HepG2 (cell line): ENCODE measurements around the gene LARP1. TPM values are rescaled to one million over a fixed set of nuclear protein-coding genes. Genes with fewer than 3 reads are reported as not detected.

Source experiments
- AHR ChIP-seq: IDR thresholded peaks from 2 replicates; pipeline ENCODE4 v1.6.1; 2018; ENCODE audit warnings: missing genetic modification reagents, missing compliant biosample characterization
- ARHGAP35 ChIP-seq: sonication (generic); formaldehyde crosslinking; IDR thresholded peaks from 2 replicates; pipeline ENCODE4 v1.9.0; 2022; ENCODE audit warnings: mild to moderate bottlenecking, inconsistent platforms, moderate library complexity, missing genetic modification reagents, borderline replicate concordance
- KMT2B ChIP-seq: IDR thresholded peaks from 2 replicates; pipeline ENCODE4 v1.6.1; 2016; ENCODE audit warnings: missing genetic modification reagents, missing compliant biosample characterization
- RARA ChIP-seq: IDR thresholded peaks from 2 replicates; pipeline ENCODE4 v1.6.1; 2016; ENCODE audit warnings: missing genetic modification reagents, missing compliant biosample characterization
- RBFOX2 ChIP-seq: fragments of 200-400 bp; formaldehyde crosslinking; IDR thresholded peaks from 2 replicates; pipeline ENCODE4 v1.6.1; 2017; ENCODE audit warnings: low read depth, mild to moderate bottlenecking, low read length
- SP4 ChIP-seq: sonication (generic); formaldehyde crosslinking; IDR thresholded peaks from 2 replicates; pipeline ENCODE4 v1.8.1; 2023; ENCODE audit warnings: mild to moderate bottlenecking, missing genetic modification reagents
- ZNF138 ChIP-seq: sonication (generic); formaldehyde crosslinking; IDR thresholded peaks from 2 replicates; pipeline ENCODE4 v1.5.0; 2020; ENCODE audit warnings: mild to moderate bottlenecking, low read depth, missing genetic modification reagents
- ZNF556 ChIP-seq: sonication (generic); formaldehyde crosslinking; IDR thresholded peaks from 2 replicates; pipeline ENCODE4 v1.4.0; 2020; ENCODE audit warnings: mild to moderate bottlenecking, missing genetic modification reagents, borderline replicate concordance
- ZNF564 ChIP-seq: sonication (generic); formaldehyde crosslinking; IDR thresholded peaks from 2 replicates; pipeline ENCODE4 v1.8.1; 2023; ENCODE audit warnings: mild to moderate bottlenecking, missing genetic modification reagents
- ZNF749 ChIP-seq: sonication (generic); formaldehyde crosslinking; IDR thresholded peaks from 2 replicates; pipeline ENCODE4 v1.8.0; 2022; ENCODE audit warnings: mild to moderate bottlenecking, missing genetic modification reagents, moderate library complexity, borderline replicate concordance
- ZNF768 ChIP-seq: sonication (generic); formaldehyde crosslinking; IDR thresholded peaks from 2 replicates; pipeline ENCODE4 v1.4.0; 2020; ENCODE audit warnings: missing genetic modification reagents
- ZNF776 ChIP-seq: sonication (generic); formaldehyde crosslinking; IDR thresholded peaks from 2 replicates; pipeline ENCODE4 v1.4.0; 2020; ENCODE audit warnings: mild to moderate bottlenecking, missing genetic modification reagents
- polyA plus RNA-seq, 8 experiments: library from polyadenylated mRNA; depleted of rRNA in 3 of 8; stranded (reverse) in 7 of 8; unstranded in 1 of 8; fragments of >200 nt; fragmentation: Illumina TruSeq in 4 of 8; extraction: Trizol in 4 of 8; gene quantifications; 2 replicates each; pipeline versions ENCODE4 v1.2.1 to v1.2.3, GENCODE V29; 2011 to 2016; ENCODE audit warnings: low read depth in 4 of 8, missing spikeins in 1 of 8, mixed read lengths in 1 of 8; ENCODE audit not compliant: insufficient read depth in 1 of 8
- total RNA-seq, 5 experiments: library from RNA; depleted of rRNA; stranded (reverse); fragments of >200 nt; fragmentation: Illumina TruSeq; extraction: Trizol; gene quantifications; 2 replicates each; pipeline ENCODE4 v1.2.3, GENCODE V29; 2016; ENCODE audit warnings: low read depth in 1 of 5
- TF ChIP-seq, protein P1 (sequence below): sonication (generic); formaldehyde crosslinking; IDR thresholded peaks from 2 replicates; pipeline ENCODE4 v1.4.0; 2020; ENCODE audit warnings: missing genetic modification reagents
- TF ChIP-seq, protein P2 (sequence below): sonication (generic); formaldehyde crosslinking; IDR thresholded peaks from 2 replicates; pipeline ENCODE4 v1.9.0; 2021; ENCODE audit warnings: missing genetic modification reagents, borderline replicate concordance
- TF ChIP-seq, protein P3 (sequence below): sonication (generic); formaldehyde crosslinking; IDR thresholded peaks from 2 replicates; pipeline ENCODE4 v1.4.0; 2020; ENCODE audit warnings: missing genetic modification reagents, borderline replicate concordance

LARP1 gene
- total and polyA plus RNA-seq, 2 of the 13 experiments (the other 11 are each of a cell fraction or from before 2014, with no cell fraction given), result 45.2 to 61.4 TPM

DNA sequence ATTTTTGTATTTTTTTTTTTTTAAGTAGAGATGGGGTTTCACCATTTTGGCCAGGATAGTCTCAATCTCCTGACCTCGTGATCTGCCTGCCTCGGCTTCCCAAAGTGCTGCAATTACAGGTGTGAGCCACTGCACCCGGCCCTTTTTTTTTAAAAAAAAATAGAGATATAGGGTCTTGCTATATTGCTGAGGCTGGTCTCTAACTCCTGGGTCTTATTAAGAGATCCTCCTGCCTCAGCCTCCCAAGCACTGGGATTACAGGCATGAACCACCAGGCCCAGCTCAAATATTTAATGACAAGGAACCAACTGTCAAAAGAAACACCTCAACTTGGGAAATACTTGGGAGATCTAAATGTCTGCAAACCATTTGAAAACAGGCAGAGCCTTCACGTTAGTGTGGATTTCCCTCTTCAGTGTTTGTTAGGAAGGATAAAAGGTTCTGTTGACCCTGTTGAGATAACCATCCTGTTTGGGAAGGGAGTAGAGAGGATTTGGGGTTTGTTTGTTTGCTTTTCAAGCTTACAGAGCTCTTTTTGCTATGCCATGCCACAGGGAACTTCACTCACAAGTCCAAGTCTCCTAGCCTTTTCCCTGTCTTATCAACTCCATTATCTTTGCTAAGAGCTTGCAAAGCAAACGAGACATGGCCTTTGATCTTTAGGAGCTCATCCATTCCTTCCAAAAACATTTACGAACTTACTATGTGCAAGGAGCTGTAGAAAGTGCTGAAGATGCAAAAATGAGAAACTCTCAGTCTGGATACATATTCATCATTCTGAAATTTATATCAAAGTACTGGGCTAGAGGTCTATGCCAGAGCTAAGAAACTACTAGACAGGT is 87.7 kb downstream of the LARP1 start (continued):
- TF ChIP-seq, protein P1, sequence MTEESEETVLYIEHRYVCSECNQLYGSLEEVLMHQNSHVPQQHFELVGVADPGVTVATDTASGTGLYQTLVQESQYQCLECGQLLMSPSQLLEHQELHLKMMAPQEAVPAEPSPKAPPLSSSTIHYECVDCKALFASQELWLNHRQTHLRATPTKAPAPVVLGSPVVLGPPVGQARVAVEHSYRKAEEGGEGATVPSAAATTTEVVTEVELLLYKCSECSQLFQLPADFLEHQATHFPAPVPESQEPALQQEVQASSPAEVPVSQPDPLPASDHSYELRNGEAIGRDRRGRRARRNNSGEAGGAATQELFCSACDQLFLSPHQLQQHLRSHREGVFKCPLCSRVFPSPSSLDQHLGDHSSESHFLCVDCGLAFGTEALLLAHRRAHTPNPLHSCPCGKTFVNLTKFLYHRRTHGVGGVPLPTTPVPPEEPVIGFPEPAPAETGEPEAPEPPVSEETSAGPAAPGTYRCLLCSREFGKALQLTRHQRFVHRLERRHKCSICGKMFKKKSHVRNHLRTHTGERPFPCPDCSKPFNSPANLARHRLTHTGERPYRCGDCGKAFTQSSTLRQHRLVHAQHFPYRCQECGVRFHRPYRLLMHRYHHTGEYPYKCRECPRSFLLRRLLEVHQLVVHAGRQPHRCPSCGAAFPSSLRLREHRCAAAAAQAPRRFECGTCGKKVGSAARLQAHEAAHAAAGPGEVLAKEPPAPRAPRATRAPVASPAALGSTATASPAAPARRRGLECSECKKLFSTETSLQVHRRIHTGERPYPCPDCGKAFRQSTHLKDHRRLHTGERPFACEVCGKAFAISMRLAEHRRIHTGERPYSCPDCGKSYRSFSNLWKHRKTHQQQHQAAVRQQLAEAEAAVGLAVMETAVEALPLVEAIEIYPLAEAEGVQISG, result peak; percentile 64
- no peak for TF ChIP-seq ARHGAP35 (CRISPR knock-in tag)
- TF ChIP-seq, protein P2, sequence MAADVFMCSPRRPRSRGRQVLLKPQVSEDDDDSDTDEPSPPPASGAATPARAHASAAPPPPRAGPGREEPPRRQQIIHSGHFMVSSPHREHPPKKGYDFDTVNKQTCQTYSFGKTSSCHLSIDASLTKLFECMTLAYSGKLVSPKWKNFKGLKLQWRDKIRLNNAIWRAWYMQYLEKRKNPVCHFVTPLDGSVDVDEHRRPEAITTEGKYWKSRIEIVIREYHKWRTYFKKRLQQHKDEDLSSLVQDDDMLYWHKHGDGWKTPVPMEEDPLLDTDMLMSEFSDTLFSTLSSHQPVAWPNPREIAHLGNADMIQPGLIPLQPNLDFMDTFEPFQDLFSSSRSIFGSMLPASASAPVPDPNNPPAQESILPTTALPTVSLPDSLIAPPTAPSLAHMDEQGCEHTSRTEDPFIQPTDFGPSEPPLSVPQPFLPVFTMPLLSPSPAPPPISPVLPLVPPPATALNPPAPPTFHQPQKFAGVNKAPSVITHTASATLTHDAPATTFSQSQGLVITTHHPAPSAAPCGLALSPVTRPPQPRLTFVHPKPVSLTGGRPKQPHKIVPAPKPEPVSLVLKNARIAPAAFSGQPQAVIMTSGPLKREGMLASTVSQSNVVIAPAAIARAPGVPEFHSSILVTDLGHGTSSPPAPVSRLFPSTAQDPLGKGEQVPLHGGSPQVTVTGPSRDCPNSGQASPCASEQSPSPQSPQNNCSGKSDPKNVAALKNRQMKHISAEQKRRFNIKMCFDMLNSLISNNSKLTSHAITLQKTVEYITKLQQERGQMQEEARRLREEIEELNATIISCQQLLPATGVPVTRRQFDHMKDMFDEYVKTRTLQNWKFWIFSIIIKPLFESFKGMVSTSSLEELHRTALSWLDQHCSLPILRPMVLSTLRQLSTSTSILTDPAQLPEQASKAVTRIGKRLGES (CRISPR knock-in tag), result no peak
- TF ChIP-seq ZNF564 (CRISPR knock-in tag), result 0 out of 2 replicates have a peak, but pooled peaks have one; percentile 58
- TF ChIP-seq ZNF749 (CRISPR knock-in tag), result peak; percentile 31; the same call in 1 of the 2 replicates
- TF ChIP-seq ZNF776, result no peak
- TF ChIP-seq KMT2B (CRISPR knock-in tag), result no peak
- no peak; the same call in 1 of the 2 replicates for TF ChIP-seq AHR (CRISPR knock-in tag)
- no peak for TF ChIP-seq ZNF138
- TF ChIP-seq, protein P3, sequence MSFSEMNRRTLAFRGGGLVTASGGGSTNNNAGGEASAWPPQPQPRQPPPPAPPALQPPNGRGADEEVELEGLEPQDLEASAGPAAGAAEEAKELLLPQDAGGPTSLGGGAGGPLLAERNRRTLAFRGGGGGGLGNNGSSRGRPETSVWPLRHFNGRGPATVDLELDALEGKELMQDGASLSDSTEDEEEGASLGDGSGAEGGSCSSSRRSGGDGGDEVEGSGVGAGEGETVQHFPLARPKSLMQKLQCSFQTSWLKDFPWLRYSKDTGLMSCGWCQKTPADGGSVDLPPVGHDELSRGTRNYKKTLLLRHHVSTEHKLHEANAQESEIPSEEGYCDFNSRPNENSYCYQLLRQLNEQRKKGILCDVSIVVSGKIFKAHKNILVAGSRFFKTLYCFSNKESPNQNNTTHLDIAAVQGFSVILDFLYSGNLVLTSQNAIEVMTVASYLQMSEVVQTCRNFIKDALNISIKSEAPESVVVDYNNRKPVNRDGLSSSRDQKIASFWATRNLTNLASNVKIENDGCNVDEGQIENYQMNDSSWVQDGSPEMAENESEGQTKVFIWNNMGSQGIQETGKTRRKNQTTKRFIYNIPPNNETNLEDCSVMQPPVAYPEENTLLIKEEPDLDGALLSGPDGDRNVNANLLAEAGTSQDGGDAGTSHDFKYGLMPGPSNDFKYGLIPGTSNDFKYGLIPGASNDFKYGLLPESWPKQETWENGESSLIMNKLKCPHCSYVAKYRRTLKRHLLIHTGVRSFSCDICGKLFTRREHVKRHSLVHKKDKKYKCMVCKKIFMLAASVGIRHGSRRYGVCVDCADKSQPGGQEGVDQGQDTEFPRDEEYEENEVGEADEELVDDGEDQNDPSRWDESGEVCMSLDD (CRISPR knock-in tag), result no peak
- peak; percentile 95 for TF ChIP-seq RARA (CRISPR knock-in tag)
- no peak for TF ChIP-seq RBFOX2
- no peak for TF ChIP-seq ZNF768 (CRISPR knock-in tag)
- TF ChIP-seq SP4 (CRISPR knock-in tag), result peak; percentile 40; the same call in 1 of the 2 replicates
- no peak for TF ChIP-seq ZNF556 (CRISPR knock-in tag)
